Measurements from ENCODE around the gene SMCO3.

GRCh38 chr12:14803830-14804160, 10.2 kb downstream of the SMCO3 start:
- TF ChIP-seq, protein P1, sequence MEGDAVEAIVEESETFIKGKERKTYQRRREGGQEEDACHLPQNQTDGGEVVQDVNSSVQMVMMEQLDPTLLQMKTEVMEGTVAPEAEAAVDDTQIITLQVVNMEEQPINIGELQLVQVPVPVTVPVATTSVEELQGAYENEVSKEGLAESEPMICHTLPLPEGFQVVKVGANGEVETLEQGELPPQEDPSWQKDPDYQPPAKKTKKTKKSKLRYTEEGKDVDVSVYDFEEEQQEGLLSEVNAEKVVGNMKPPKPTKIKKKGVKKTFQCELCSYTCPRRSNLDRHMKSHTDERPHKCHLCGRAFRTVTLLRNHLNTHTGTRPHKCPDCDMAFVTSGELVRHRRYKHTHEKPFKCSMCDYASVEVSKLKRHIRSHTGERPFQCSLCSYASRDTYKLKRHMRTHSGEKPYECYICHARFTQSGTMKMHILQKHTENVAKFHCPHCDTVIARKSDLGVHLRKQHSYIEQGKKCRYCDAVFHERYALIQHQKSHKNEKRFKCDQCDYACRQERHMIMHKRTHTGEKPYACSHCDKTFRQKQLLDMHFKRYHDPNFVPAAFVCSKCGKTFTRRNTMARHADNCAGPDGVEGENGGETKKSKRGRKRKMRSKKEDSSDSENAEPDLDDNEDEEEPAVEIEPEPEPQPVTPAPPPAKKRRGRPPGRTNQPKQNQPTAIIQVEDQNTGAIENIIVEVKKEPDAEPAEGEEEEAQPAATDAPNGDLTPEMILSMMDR (conservative IDR thresholded peaks at IDR 0.05; ENCODE audit: low read depth, low read length): no peak
- TF ChIP-seq EZH2 (IDR thresholded peaks at IDR 0.05; ENCODE audit: low read length, unreplicated experiment): no peak
